HG02885 (cell line): Measurements from ENCODE around the gene SH3RF1.
"Not testable (repeated sequence)": the region's sequence is repeated elsewhere in the genome, so short reads cannot be mapped to it uniquely, and the experiment has no call there.

Experiments
- ATAC-seq: cut with Tn5 transposase; IDR thresholded peaks from one replicate; pipeline ENCODE4 v1.9.1; 2021; ENCODE audit warnings: mild to moderate bottlenecking; ENCODE audit not compliant: unreplicated experiment, poor library complexity

Gene SH3RF1

GRCh38 chr4:169229571-169230028, 41.2 kb downstream of the SH3RF1 start:
- no peak for ATAC-seq

GRCh38 chr4:169228076-169228475, 42.7 kb downstream of the SH3RF1 start:
- no peak for ATAC-seq

GRCh38 chr4:169226565-169226964, 44.2 kb downstream of the SH3RF1 start:
- no peak for ATAC-seq

- ATAC-seq, result peak; percentile 37
Measured at GRCh38 chr4:169225812-169226211, 44.9 kb downstream of the SH3RF1 start.

- ATAC-seq, result peak; percentile 60
Measured at GRCh38 chr4:169225058-169225751, 45.6 kb downstream of the SH3RF1 start.

- no peak for ATAC-seq
Measured at GRCh38 chr4:169222761-169223160, 48.0 kb downstream of the SH3RF1 start.

GRCh38 chr4:169221662-169222061, 49.1 kb downstream of the SH3RF1 start:
- no peak for ATAC-seq

GRCh38 chr4:169220854-169221411, 49.8 kb downstream of the SH3RF1 start:
- ATAC-seq, result no peak

- no peak for ATAC-seq
Measured at GRCh38 chr4:169220447-169220846, 50.3 kb downstream of the SH3RF1 start.

GRCh38 chr4:169219440-169219839, 51.3 kb downstream of the SH3RF1 start:
- no peak for ATAC-seq

GRCh38 chr4:169215656-169216055, 55.1 kb downstream of the SH3RF1 start:
- ATAC-seq, result peak; percentile 62

GRCh38 chr4:169212981-169213380, 57.8 kb downstream of the SH3RF1 start:
- ATAC-seq, result no peak

- ATAC-seq, result peak; percentile 91
Measured at GRCh38 chr4:169210504-169211118, 60.1 kb downstream of the SH3RF1 start.

- no peak for ATAC-seq
Measured at GRCh38 chr4:169209388-169209883, 61.3 kb downstream of the SH3RF1 start.

- ATAC-seq, result no peak
Measured at GRCh38 chr4:169208516-169208915, 62.2 kb downstream of the SH3RF1 start.

GRCh38 chr4:169208090-169208455, 62.7 kb downstream of the SH3RF1 start:
- ATAC-seq, result no peak

- ATAC-seq, result no peak
Measured at GRCh38 chr4:169207436-169208089, 63.2 kb downstream of the SH3RF1 start.

- no peak for ATAC-seq
Measured at GRCh38 chr4:169205744-169206080, 65.0 kb downstream of the SH3RF1 start.

GRCh38 chr4:169205075-169205743, 65.5 kb downstream of the SH3RF1 start:
- ATAC-seq, result no peak

GRCh38 chr4:169203891-169204290, 66.9 kb downstream of the SH3RF1 start:
- no peak for ATAC-seq

GRCh38 chr4:169203278-169203677, 67.5 kb downstream of the SH3RF1 start:
- not testable (repeated sequence) for ATAC-seq
